ENCODE data around the gene ATF4.

The ATF4 gene

GRCh38 chr22:39547587-39547947 lies 27.2 kb downstream of the ATF4 start:
- TF ChIP-seq, protein P1, sequence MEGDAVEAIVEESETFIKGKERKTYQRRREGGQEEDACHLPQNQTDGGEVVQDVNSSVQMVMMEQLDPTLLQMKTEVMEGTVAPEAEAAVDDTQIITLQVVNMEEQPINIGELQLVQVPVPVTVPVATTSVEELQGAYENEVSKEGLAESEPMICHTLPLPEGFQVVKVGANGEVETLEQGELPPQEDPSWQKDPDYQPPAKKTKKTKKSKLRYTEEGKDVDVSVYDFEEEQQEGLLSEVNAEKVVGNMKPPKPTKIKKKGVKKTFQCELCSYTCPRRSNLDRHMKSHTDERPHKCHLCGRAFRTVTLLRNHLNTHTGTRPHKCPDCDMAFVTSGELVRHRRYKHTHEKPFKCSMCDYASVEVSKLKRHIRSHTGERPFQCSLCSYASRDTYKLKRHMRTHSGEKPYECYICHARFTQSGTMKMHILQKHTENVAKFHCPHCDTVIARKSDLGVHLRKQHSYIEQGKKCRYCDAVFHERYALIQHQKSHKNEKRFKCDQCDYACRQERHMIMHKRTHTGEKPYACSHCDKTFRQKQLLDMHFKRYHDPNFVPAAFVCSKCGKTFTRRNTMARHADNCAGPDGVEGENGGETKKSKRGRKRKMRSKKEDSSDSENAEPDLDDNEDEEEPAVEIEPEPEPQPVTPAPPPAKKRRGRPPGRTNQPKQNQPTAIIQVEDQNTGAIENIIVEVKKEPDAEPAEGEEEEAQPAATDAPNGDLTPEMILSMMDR (IDR thresholded peaks at IDR 0.05; ENCODE audit: low read depth, low read length, poor library complexity, severe bottlenecking), result no peak
- no peak for TF ChIP-seq EZH2phosphoT487 (IDR thresholded peaks at IDR 0.05; ENCODE audit: borderline replicate concordance, low read length)

GRCh38 chr22:39553429-39553828 lies 33.1 kb downstream of the ATF4 start:
- no peak overlapping the region for H3K27ac ChIP-seq (ENCODE audit: low read depth, low read length)

More at GRCh38 chr22:39547587-39547947, 27.2 kb downstream of the ATF4 start:
- Histone ChIP-seq H3K4me1 (ENCODE audit: control insufficient read depth, low read length) (peaks cover 4% of the 10 kb centered on the region; the same call in 1 of the 2 replicates), H3K9me3 (ENCODE audit: control insufficient read depth, insufficient read depth, low read length) (no peaks in the 10 kb centered on the region), H4K20me1 (ENCODE audit: control insufficient read depth, insufficient read depth, low read depth, low read length) (no peaks in the 10 kb centered on the region), H3K9me2 (replicated peaks; ENCODE audit: control insufficient read depth, low read length) (no peaks in the 10 kb centered on the region), H3F3A (ENCODE audit: control insufficient read depth, insufficient read depth) (no peaks in the 10 kb centered on the region), H3K4me3 (ENCODE audit: low read length) (no peak overlapping the region), H3K4me2 (ENCODE audit: low read length) (no peak overlapping the region), H3K27ac (ENCODE audit: low read depth, low read length) (no peak overlapping the region), H3K27me3 (ENCODE audit: control insufficient read depth, low read length) (peaks cover 14% of the 10 kb centered on the region), H3K36me3 (ENCODE audit: control insufficient read depth, low read length) (no peaks in the 10 kb centered on the region), H3K79me2 (ENCODE audit: control insufficient read depth, low read length) (no peaks in the 10 kb centered on the region)

DNA sequence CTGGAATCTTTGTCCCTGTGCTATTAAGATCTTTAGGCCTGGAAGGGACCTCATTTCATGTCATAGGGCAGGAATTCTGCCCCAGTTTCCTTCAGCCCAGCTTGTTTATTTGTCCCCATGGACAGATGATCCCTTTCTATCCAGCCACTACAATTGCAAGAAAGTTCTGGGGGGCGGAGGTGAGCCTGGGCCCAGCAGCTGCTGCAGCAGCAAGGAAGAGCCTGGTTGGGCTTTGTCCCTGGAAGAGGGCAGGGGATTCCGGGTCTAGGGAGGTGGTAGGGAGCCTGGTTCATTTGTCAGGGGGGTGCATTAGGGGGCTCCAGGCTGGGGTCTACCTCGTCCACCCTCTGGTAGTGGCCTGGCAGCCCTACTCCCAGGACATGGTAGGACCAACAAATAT lies 33.8 kb downstream of the ATF4 start:
- Histone ChIP-seq H3K4me1 (ENCODE audit: control insufficient read depth, low read length) (no peaks in the 10 kb centered on the region), H3K79me2 (ENCODE audit: control insufficient read depth, low read length) (no peaks in the 10 kb centered on the region), H3K27ac (ENCODE audit: low read depth, low read length) (no peak overlapping the region), H3K36me3 (ENCODE audit: control insufficient read depth, low read length) (no peaks in the 10 kb centered on the region), H3F3A (ENCODE audit: control insufficient read depth, insufficient read depth) (no peaks in the 10 kb centered on the region), H3K9me2 (replicated peaks; ENCODE audit: control insufficient read depth, low read length) (no peaks in the 10 kb centered on the region), H3K4me3 (ENCODE audit: low read length) (no peak overlapping the region), H3K9me3 (ENCODE audit: control insufficient read depth, insufficient read depth, low read length) (no peaks in the 10 kb centered on the region), H3K27me3 (ENCODE audit: control insufficient read depth, low read length) (peaks cover 22% of the 10 kb centered on the region), H3K4me2 (ENCODE audit: low read length) (no peak overlapping the region), H4K20me1 (ENCODE audit: control insufficient read depth, insufficient read depth, low read depth, low read length) (no peaks in the 10 kb centered on the region)
- no peak for TF ChIP-seq EZH2phosphoT487 (IDR thresholded peaks at IDR 0.05; ENCODE audit: borderline replicate concordance, low read length)
- TF ChIP-seq, protein P1 (IDR thresholded peaks at IDR 0.05; ENCODE audit: low read depth, low read length, poor library complexity, severe bottlenecking), result no peak

More at GRCh38 chr22:39553429-39553828, 33.1 kb downstream of the ATF4 start:
- TF ChIP-seq, protein P1 (IDR thresholded peaks at IDR 0.05; ENCODE audit: low read depth, low read length, poor library complexity, severe bottlenecking), result no peak
- TF ChIP-seq EZH2phosphoT487 (IDR thresholded peaks at IDR 0.05; ENCODE audit: borderline replicate concordance, low read length), result no peak
- H3K4me1 ChIP-seq (ENCODE audit: control insufficient read depth, low read length), result no peaks in the 10 kb centered on the region
- no peaks in the 10 kb centered on the region for H3F3A ChIP-seq (ENCODE audit: control insufficient read depth, insufficient read depth)
- H3K9me3 ChIP-seq (ENCODE audit: control insufficient read depth, insufficient read depth, low read length), result no peaks in the 10 kb centered on the region
- no peak overlapping the region for H3K4me3 ChIP-seq (ENCODE audit: low read length)
- no peaks in the 10 kb centered on the region for H3K79me2 ChIP-seq (ENCODE audit: control insufficient read depth, low read length)
- no peaks in the 10 kb centered on the region for H3K36me3 ChIP-seq (ENCODE audit: control insufficient read depth, low read length)
- H3K27me3 ChIP-seq (ENCODE audit: control insufficient read depth, low read length), result peaks cover 22% of the 10 kb centered on the region
- H4K20me1 ChIP-seq (ENCODE audit: control insufficient read depth, insufficient read depth, low read depth, low read length), result no peaks in the 10 kb centered on the region
- no peaks in the 10 kb centered on the region for H3K9me2 ChIP-seq (replicated peaks; ENCODE audit: control insufficient read depth, low read length)
- no peak overlapping the region for H3K4me2 ChIP-seq (ENCODE audit: low read length)

All from DOHH2 (cell line).